Upper lobe of right lung (tissue), 1 donor: Measurements from ENCODE around the gene TUBGCP6. TPM values are rescaled to one million over a fixed set of nuclear protein-coding genes. Genes with fewer than 3 reads are reported as not detected.

Experiments
- ATAC-seq: fragments of 200-7000 bp; cut with Tn5 transposase; one replicate; pipeline ENCODE4 v1.9.1; 2020; ENCODE audit warnings: mild to moderate bottlenecking, moderate library complexity
- DNase-seq: peaks from one replicate; pipeline ENCODE4 v3.0.0-alpha.2; 2020
- H3K27ac ChIP-seq: fragments of 200-600 bp; one replicate; pipeline ENCODE4 v1.8.0; 2022
- H3K27me3 ChIP-seq: fragments of 200-600 bp; one replicate; pipeline ENCODE4 v1.8.0; 2022; ENCODE audit warnings: mild to moderate bottlenecking
- H3K36me3 ChIP-seq: fragments of 200-600 bp; one replicate; pipeline ENCODE4 v1.8.0; 2022
- H3K4me1 ChIP-seq: fragments of 200-600 bp; one replicate; pipeline ENCODE4 v1.8.0; 2022
- H3K4me3 ChIP-seq: fragments of 200-600 bp; one replicate; pipeline ENCODE4 v1.8.0; 2022; ENCODE audit warnings: mild to moderate bottlenecking
- H3K9me3 ChIP-seq: fragments of 200-600 bp; one replicate; pipeline ENCODE4 v1.8.0; 2022
- intact Hi-C: fragments of 100-400 bp; cut with DNase I; formaldehyde crosslinking; loops from one replicate; pipeline ENCODE4 v1.11.0; 2022
- total RNA-seq: library from RNA; stranded (reverse); fragmentation: NEBNext Ultra II Directional; extraction: Animal tissue kit (Norgen Biotek cat#: 25700); gene quantifications from one replicate; pipeline ENCODE4 v1.2.1, GENCODE V29; 2021
- TF ChIP-seq, protein P1 (sequence below): fragments of 200-600 bp; IDR thresholded peaks from one replicate; pipeline ENCODE4 v1.8.0; 2022; ENCODE audit warnings: antibody characterized with exemption
- donor health status: DM: no; HTN: yes; CAD: no; lungs with severe emphysema.

TUBGCP6 gene
- total RNA-seq, 1 donor from 2014 or later = 51.3 TPM

- no peak overlapping the region for H3K27ac ChIP-seq
- H3K4me3 ChIP-seq = no peak overlapping the region
- ATAC-seq (no peak), DNase-seq (no peak)
- H3K36me3 ChIP-seq = peaks cover 89% of the 10 kb centered on the region
- no peaks in the 10 kb centered on the region for H3K9me3 ChIP-seq
- TF ChIP-seq, protein P1, sequence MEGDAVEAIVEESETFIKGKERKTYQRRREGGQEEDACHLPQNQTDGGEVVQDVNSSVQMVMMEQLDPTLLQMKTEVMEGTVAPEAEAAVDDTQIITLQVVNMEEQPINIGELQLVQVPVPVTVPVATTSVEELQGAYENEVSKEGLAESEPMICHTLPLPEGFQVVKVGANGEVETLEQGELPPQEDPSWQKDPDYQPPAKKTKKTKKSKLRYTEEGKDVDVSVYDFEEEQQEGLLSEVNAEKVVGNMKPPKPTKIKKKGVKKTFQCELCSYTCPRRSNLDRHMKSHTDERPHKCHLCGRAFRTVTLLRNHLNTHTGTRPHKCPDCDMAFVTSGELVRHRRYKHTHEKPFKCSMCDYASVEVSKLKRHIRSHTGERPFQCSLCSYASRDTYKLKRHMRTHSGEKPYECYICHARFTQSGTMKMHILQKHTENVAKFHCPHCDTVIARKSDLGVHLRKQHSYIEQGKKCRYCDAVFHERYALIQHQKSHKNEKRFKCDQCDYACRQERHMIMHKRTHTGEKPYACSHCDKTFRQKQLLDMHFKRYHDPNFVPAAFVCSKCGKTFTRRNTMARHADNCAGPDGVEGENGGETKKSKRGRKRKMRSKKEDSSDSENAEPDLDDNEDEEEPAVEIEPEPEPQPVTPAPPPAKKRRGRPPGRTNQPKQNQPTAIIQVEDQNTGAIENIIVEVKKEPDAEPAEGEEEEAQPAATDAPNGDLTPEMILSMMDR = no peak
- intact Hi-C loops = no loop called here
- no peaks in the 10 kb centered on the region for H3K27me3 ChIP-seq
- H3K4me1 ChIP-seq = no peaks in the 10 kb centered on the region
Observed at GRCh38 chr22:50280708-50281383, 36.0 kb upstream of the TUBGCP6 start.

DNA sequence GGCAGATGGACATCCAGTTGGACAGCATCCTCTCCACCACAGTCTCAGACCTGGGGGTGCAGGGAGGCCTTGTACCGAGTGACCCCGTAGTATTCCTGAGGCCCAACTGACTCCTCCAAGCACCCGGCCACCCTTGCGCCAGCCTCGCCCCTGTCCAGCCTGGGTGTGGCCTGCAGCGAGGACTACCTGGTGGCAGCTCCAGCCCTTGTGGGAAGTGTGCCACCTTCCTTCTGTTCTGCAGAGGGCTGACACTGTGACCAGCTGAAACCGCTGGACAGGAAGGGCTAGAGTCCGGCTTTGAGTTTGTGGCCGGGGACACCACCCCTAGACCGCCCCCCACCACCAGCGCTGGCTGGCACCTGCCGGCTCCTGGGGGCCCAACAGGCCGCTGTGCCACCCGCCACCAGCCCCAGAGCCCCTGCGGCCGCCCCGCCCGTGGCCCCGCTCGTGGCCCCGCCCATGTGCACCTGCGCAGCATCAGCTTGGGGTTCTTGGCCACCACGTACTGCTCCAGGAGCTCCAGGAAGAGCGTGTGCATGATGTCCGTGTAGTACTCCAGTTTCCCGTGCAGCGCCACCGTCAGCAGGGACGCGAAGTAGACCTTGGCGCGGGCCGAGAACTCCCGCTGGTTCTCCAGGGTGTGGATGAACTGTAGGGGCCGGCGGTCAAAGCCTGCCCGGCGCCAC lies 35.3 kb upstream of the TUBGCP6 start:
- ATAC-seq (no peak), DNase-seq (no peak)
- Histone ChIP-seq H3K4me3 (no peak overlapping the region), H3K4me1 (no peaks in the 10 kb centered on the region), H3K27ac (no peak overlapping the region), H3K9me3 (no peaks in the 10 kb centered on the region), H3K27me3 (no peaks in the 10 kb centered on the region), H3K36me3 (peaks cover 93% of the 10 kb centered on the region)
- TF ChIP-seq, protein P1 = no peak
- intact Hi-C loops = no loop called here

DNA sequence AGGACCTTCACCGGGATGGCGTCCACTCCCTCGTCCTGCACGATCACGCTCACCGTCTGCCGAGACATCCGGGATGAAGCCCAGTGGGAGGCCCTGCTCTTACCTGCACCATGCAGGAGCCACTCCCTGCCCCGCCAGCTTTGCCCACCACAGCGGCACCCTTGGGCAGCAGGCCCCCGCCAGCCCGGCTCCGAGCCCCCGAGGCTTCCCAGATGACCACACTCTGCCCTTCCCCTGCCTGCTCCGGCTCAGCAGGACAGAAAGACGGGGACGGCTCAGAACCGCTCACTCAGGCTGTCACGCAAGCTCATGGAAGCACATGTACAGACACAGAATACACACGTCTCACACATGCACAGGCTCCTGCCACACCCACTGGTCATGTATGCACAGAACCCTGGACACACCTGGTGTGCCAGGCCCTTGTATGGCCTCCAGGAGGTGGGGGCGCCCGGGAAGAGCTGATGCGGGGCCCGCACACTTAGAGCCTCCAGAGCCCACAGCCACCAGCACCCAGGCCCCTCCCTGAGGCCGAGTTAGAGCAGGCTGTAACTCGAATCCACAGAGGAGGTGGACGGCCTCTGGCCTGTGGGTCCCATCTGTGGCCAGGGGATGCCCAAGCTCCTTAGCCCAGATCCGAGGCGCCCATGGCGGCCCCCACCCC lies 34.3 kb upstream of the TUBGCP6 start:
- intact Hi-C loops = loop anchor here (10.0 kb wide), 1 partner anchor 46 kb away; the partner anchor contains the start of gene DENND6B
- H3K27me3 ChIP-seq = no peaks in the 10 kb centered on the region
- no peaks in the 10 kb centered on the region for H3K9me3 ChIP-seq
- no peaks in the 10 kb centered on the region for H3K4me1 ChIP-seq
- no peak overlapping the region for H3K27ac ChIP-seq
- TF ChIP-seq, protein P1 = no peak
- peaks cover 88% of the 10 kb centered on the region for H3K36me3 ChIP-seq
- no peak for DNase-seq
- no peak overlapping the region for H3K4me3 ChIP-seq
- ATAC-seq = no peak

DNA sequence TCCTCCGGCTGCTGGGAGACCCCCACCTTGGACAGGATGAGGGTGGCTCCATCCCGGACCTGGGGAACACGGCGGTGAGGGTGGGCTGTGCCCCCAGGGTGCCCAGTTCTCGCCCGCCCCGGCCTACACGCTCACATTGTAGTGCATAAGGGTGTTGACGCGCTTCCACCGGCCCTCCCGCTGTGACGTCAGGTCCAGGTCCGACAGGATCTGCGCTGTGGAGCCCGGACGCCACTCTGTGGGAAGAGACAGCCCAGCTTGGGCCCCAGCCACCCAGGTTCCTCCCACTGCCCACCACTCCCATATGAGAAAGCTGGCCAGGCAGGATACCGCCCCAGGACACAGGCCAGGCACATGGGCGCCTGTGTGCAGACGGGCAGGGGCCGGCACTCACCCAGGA lies 33.6 kb upstream of the TUBGCP6 start:
- TF ChIP-seq, protein P1 = no peak
- DNase-seq = no peak

DNA sequence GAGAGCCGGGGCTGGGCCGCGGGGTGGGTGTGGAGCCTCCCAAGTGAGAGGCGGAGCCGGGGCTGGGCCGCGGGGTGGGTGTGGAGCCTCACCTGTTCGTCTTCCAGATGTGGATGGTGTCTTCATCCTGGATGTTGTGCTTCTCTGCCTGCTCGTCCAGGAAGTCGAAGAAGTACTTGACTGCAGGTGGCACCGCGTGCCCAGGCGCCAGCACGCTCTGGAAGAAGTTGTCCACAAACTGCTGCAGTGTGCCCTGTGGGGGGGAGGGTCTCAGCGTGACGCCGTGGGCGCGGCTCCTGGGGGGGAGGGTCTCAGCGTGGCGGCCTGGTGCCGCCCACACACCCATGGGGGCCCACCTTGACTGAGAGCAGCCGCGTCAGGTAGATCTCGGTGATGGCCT lies 32.9 kb upstream of the TUBGCP6 start:
- ATAC-seq = no peak
- Histone ChIP-seq H3K27me3 (no peaks in the 10 kb centered on the region), H3K4me3 (no peak overlapping the region), H3K36me3 (peaks cover 77% of the 10 kb centered on the region), H3K4me1 (no peaks in the 10 kb centered on the region), H3K27ac (no peak overlapping the region), H3K9me3 (no peaks in the 10 kb centered on the region)
- TF ChIP-seq, protein P1 = no peak
- no peak for DNase-seq
- intact Hi-C loops = loop anchor here (10.0 kb wide), 1 partner anchor 47 kb away; the partner anchor contains the start of gene DENND6B

More for the DNA sequence above, 33.6 kb upstream of the TUBGCP6 start:
- no peaks in the 10 kb centered on the region for H3K9me3 ChIP-seq
- intact Hi-C loops = loop anchor here (10.0 kb wide), 1 partner anchor 46 kb away; the partner anchor contains the start of gene DENND6B
- no peak for ATAC-seq
- no peak overlapping the region for H3K27ac ChIP-seq
- H3K36me3 ChIP-seq = peaks cover 84% of the 10 kb centered on the region
- no peak overlapping the region for H3K4me3 ChIP-seq
- H3K4me1 ChIP-seq = no peaks in the 10 kb centered on the region
- H3K27me3 ChIP-seq = no peaks in the 10 kb centered on the region
